SH-SY5Y (cell line): ENCODE results near the gene SYP.

Source experiments
- GATA2 ChIP-seq: IDR thresholded peaks from 2 replicates; pipeline ENCODE4 v1.6.1; 2011; ENCODE audit warnings: mild to moderate bottlenecking, low read depth, low read length
- GATA3 ChIP-seq: IDR thresholded peaks from 2 replicates; pipeline ENCODE4 v1.6.1; 2011; ENCODE audit warnings: low read depth, mild to moderate bottlenecking, low read length, moderate library complexity

Gene SYP

DNA sequence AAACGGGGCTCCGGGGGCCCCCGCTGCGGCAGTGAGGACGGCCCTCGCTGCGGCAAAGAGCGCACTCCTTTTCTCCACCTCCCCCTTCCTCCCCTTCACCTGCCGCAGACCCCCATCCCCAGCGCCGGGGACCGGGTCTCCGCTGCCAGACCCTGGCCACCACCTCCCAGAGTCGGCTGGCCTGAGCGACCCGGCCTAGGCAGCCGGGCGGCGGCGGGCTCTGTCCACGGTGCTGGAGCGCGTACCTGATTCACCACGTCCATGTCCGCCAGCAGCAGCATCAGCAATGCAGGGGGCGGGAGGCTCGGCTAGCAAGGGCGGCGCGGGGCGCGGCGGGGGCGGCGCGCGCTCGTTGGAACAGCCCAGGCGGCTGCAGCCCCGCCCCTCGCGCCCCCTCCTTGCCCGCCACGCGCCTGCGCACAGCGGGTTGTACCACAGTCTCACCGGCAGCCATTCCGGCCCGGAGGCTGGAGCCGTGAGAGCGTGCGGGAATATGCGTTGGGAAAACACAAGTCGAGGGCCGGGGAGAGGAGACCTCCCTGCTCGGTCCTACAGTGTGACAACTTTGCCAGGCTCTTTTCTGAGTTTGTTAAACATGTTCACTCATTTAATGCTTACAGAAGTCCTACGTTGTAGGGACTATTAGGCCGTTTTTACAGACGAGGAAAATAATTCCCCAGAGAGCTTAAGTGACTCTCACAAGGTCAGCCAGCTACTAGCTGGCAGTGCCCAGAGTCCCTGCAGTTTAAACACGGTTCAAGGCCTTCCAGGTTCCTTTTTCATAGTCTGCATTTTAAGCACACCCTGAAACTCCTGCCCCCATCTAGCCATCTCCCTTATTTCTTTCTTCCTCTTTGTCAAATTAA lies at the start of gene SYP:
Gene SYP (minus strand): TSS at position 288 of the 866 bp plus-strand sequence. CDS start 7 bp downstream, at position 281.
- TF ChIP-seq GATA3 (no peak), GATA2 (no peak)

- TF ChIP-seq GATA2 = no peak
- TF ChIP-seq GATA3 = no peak
Observed at GRCh38 chrX:49249616-49250015, 49.6 kb upstream of the SYP start.

DNA sequence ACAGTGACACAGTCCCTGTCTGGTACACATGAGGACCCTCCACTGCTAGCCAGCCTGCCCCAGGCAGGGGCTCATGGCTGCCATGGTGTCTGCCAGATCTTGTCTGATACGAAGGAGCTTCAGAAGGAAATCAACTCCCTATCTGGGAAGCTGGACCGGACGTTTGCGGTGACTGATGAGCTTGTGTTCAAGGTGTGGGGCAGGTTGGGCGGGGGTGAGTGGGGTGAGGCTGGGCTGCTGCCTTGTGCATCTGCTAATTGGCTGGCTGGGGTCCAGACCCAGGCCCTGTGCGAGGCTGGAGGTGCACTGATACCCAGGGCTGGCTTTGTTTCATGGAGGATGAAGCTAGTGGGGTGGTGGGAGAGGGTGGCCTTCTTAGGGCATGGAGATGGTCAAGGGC lies 49.1 kb upstream of the SYP start:
- TF ChIP-seq GATA2 (no peak), GATA3 (no peak)

DNA sequence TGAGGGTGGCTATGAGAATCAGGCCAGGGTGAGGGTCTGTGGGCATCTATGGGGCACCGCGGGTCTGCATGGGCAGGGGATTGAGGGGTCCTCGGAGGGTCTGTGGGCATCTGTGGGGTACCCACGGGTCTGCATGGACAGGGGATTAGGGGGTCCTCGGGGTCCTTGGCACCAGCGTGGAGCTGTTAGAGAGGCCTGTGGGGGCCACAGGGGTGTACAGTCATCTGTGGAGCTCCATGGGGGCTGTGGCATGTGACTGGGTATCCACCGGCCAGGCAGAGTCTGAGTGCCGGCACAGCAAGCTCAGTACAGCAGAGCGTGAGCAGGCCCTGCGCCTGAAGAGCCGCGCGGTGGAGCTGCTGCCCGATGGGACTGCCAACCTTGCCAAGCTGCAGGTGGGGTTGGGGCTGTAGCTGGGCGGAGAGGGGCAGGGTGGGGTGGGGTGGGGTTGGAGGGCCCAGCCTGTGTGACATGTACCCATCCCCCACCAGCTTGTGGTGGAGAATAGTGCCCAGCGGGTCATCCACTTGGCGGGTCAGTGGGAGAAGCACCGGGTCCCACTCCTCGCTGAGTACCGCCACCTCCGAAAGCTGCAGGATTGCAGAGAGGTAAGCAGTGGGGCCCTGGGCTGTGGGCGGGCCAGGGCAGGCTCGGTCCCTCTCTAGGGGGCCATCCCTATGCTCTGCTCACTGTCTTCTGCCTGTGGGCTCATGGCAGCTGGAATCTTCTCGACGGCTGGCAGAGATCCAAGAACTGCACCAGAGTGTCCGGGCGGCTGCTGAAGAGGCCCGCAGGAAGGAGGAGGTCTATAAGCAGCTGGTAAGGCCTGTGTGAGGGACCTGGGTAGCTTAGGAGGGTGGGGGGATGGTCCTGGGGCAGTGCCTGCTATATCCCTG lies 48.2 kb upstream of the SYP start:
- TF ChIP-seq GATA2 (no peak), GATA3 (no peak)

DNA sequence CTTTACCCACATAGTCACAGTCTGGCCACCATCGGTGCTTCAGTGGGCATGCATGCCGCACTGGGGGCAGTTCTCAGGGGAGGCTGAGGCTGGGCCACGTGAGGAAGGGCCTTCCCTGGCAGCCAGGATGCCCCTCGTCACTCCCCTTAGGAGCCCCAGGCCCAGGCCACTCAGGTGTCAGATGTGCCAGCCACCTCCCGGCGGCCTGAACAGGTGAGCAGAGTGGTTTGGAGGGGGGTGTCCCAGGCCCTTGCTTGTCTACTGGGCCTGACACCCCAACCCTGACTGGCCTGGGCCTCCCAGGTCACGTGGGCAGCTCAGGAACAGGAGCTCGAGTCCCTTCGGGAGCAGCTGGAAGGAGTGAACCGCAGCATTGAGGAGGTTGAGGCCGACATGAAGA lies 47.4 kb upstream of the SYP start:
- TF ChIP-seq GATA2 (no peak), GATA3 (no peak)

DNA sequence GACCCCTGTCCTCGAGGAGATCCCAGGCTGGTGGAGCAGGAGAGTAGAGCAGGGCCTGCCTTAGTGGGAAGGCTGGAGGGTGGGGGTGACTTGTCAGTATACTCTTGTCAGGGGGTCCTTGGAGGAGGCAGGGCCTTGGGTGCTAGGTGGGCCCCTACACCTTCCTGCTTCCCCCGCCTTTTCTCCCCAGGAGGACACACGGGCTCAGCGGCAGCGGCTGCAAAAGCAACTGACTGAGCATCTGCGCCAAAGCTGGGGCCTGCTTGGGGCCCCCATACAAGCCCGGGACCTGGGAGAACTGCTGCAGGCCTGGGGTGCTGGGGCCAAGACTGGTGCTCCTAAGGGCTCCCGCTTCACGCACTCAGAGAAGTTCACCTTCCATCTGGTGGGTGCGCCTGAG lies 46.5 kb upstream of the SYP start:
- no peak for TF ChIP-seq GATA2
- no peak for TF ChIP-seq GATA3

DNA sequence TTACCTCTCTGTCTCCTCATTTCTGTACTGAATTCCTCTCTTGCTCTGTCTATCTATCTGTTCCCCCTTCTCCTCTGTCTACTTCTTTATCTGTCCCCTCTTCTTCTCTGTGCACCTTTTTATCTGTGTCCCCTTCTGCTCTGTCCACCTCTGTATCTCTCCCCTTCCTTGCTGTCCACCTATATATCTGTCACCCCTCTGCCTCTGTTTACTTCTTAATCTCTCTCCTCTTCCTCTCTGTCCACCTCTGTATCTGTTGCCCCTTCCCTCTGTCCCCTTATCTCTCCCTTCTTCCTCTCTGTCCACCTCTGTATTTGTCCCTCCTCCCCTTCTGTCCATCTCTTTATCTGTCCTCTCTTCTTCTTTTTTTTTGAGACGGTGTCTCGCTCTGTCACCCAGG lies 44.2 kb upstream of the SYP start:
- TF ChIP-seq GATA2 (no peak), GATA3 (no peak)

GRCh38 chrX:49243166-49243565 lies 43.2 kb upstream of the SYP start:
- TF ChIP-seq GATA3 = no peak
- TF ChIP-seq GATA2 = no peak

DNA sequence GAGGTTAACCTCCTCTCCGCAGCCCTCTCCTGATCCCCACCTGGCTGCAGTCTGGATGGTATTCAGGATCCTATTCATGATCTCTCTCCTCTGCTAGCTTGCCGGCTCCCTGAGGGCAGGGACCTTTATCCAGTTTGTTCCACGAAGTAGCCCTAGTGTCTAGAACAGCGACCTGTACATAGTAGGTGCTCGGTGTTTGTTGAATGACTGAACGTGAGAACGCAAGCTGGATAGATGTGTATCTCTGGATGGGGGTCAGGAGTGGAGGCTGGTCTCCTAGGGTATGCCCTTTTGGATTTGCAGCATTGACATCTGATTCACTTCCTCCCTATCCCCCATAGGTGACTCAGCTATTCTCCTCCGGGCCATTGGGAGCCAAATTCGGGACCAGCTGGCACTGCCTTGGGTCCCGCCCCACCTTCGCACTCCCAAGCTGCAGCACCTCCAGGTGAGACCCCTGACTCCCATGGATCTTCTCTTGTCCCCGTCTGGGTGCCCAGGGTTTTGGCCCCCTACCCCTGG lies 42.6 kb upstream of the SYP start:
- TF ChIP-seq GATA2 (no peak), GATA3 (no peak)

DNA sequence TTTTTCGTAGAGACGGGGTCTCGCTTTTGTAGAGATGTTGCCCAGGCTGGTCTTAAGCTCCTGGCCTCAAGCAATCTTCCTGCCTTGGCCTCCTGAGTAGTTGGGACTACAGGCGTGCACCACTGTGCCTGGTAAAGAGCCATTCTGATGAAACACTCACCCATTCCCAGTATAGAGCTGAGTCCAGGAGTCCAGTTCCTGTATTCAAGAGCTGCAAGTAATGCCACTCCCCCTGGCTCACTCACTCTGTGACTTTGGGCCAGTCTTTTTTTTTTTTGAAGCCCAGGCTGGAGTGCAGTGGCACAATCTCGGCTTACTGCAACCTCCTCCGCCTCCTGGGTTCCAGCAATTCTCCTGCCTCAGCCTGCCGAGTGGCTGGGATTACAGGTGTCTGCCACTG lies 38.7 kb upstream of the SYP start:
- TF ChIP-seq GATA3 (no peak), GATA2 (no peak)

DNA sequence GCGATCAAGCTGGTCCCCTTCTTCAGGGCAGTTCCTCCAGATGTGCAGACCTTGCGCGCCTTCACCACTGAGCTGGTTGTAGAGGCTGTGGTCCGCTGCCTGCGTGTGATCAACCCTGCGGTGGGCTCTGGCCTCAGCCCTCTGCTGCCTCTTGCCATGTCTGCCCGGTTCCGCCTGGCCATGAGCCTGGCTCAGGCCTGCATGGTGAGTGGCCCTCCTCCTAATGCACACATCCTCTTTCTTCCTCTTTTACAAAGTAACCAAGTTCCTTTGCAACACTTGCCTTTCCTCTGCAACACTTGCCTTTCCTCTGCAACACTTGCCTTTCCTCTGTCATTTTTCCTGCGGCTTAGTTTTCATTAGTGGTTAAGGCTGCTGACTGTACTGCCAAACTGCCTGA lies 37.1 kb upstream of the SYP start:
- TF ChIP-seq GATA2 (no peak), GATA3 (no peak)

- TF ChIP-seq GATA3 = no peak
Observed at GRCh38 chrX:49233887-49234555, 34.0 kb upstream of the SYP start.

- TF ChIP-seq GATA2 (no peak), GATA3 (no peak)
Observed at GRCh38 chrX:49233176-49233575, 33.2 kb upstream of the SYP start, which contains the start of gene CACNA1F. Gene CACNA1F, minus strand, starts transcription at chrX:49233340. Its CDS starts 31 bp downstream, at chrX:49233309.

GRCh38 chrX:49232525-49232924 lies 32.5 kb upstream of the SYP start:
- no peak for TF ChIP-seq GATA3
- TF ChIP-seq GATA2 = no peak
